ENCODE data around the gene SPATS2L.

DNA sequence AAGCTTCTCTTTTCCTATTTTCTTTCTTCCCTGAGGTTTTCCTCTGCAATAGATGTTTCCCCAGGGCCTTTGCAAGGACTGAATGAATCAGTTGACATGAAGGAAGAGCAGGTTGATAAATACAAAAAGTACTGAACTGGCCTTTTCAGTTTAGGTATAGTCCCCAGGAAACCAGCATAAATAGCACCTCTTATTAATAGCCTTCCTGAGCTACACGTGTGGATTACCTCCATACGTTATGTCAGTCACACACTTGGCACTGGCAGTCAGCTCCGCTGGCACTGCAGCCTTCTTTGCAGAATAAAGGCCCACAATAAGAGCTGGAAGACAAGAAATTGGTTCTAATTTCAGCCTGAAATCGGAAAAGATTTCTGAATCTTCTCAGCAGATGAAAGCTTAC is 142.7 kb downstream of the SPATS2L start:
- TF ChIP-seq, protein P1, sequence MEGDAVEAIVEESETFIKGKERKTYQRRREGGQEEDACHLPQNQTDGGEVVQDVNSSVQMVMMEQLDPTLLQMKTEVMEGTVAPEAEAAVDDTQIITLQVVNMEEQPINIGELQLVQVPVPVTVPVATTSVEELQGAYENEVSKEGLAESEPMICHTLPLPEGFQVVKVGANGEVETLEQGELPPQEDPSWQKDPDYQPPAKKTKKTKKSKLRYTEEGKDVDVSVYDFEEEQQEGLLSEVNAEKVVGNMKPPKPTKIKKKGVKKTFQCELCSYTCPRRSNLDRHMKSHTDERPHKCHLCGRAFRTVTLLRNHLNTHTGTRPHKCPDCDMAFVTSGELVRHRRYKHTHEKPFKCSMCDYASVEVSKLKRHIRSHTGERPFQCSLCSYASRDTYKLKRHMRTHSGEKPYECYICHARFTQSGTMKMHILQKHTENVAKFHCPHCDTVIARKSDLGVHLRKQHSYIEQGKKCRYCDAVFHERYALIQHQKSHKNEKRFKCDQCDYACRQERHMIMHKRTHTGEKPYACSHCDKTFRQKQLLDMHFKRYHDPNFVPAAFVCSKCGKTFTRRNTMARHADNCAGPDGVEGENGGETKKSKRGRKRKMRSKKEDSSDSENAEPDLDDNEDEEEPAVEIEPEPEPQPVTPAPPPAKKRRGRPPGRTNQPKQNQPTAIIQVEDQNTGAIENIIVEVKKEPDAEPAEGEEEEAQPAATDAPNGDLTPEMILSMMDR (IDR thresholded peaks at IDR 0.05), result no peak
- TF ChIP-seq EZH2 (IDR thresholded peaks at IDR 0.05) (no peak), EZH2phosphoT487 (IDR thresholded peaks at IDR 0.05) (no peak)
